Heart right ventricle (tissue), 16 donors: ENCODE measurements around the gene MTCL3.
A peak's percentile ranks its signal among the peaks of the same experiment; 100 is the strongest.

ENCODE experiments used
- ATAC-seq, 8 donors: fragments of 200-7000 bp; cut with Tn5 transposase; one replicate each; pipeline ENCODE4 v1.9.1; 2020; ENCODE audit warnings: mild to moderate bottlenecking in 8 of 8, moderate library complexity in 8 of 8, moderate number of reproducible peaks in 1 of 8
- DNase-seq, 2 donors: peaks; one replicate each; pipeline ENCODE4 v3.0.0-alpha.2; 2020
- H3K27ac ChIP-seq, 10 donors: fragments of 200-600 bp; sonication (generic) in 2 of 10; one replicate each; pipeline versions ENCODE4 v1.5.0 to v1.8.0; 2020 to 2022; ENCODE audit warnings: mild to moderate bottlenecking in 3 of 10
- H3K27me3 ChIP-seq, 7 donors: fragments of 200-600 bp; one replicate each; pipeline ENCODE4 v1.8.0; 2021 to 2022; ENCODE audit warnings: mild to moderate bottlenecking in 2 of 7
- H3K36me3 ChIP-seq, 9 donors: fragments of 200-600 bp; sonication (generic) in 1 of 9; one replicate each; pipeline versions ENCODE4 v1.5.0 to v1.8.0; 2020 to 2022; ENCODE audit warnings: mild to moderate bottlenecking in 2 of 9
- H3K4me1 ChIP-seq, 9 donors: fragments of 200-600 bp; sonication (generic) in 1 of 9; one replicate each; pipeline versions ENCODE4 v1.5.0 to v1.8.0; 2020 to 2022; ENCODE audit warnings: mild to moderate bottlenecking in 4 of 9
- H3K4me3 ChIP-seq, 10 donors: fragments of 200-600 bp; sonication (generic) in 2 of 10; one replicate each; pipeline versions ENCODE4 v1.5.0 to v1.8.0; 2020 to 2022; ENCODE audit warnings: mild to moderate bottlenecking in 7 of 10, moderate library complexity in 2 of 10
- H3K9me3 ChIP-seq, 11 donors: fragments of 200-600 bp in 10 of 11; sonication (generic) in 2 of 11; one replicate each; pipeline versions ENCODE4 v1.5.0 to v1.8.0; 2013 to 2022; ENCODE audit warnings: mild to moderate bottlenecking in 2 of 11, control low read depth in 1 of 11, moderate library complexity in 1 of 11
- WGBS, 2 donors: extraction: QIAGEN DNeasy Blood & Tissue Kit; methylation state at CpG; one replicate each; pipeline ENCODE4 v1.1.7; 2013; ENCODE audit warnings: inconsistent platforms in 1 of 2; 5-methylcytosine and 5-hydroxymethylcytosine counted together
- intact Hi-C, 10 donors: fragments of 100-400 bp; cut with DNase I; formaldehyde crosslinking; loops; one replicate each; pipeline versions ENCODE4 v1.11.1 to v1.14.2; 2022
- TF ChIP-seq, protein P1 (sequence below), 9 donors: fragments of 200-600 bp; sonication (generic) in 2 of 9; IDR thresholded peaks; one replicate each; pipeline versions ENCODE4 v1.5.0 to v1.8.0; 2021 to 2022; ENCODE audit warnings: antibody characterized with exemption in 9 of 9, mild to moderate bottlenecking in 5 of 9, moderate library complexity in 1 of 9
- donor health status: Arrhythmogenic right ventricular cardiomyopathy.
- donor health status: ischemic (EF 13 %, LVEDD 7.1; RV severe dilation, severe dysfunction).
- donor health status: healthy with polysubstance abuse.
- donor health status: DM: no; HTN: yes; CAD: no.
- donor health status: DM: no; HTN: no; CAD: no.
- donor health status: ischemic (EF 25% LVEDD 6.9; RV normal size, moderate dysfunction).
- donor health status: ischemic (EF 25% LVEDD 5.7; RV mildly dilated, moderate dysfunction).
- donor health status: healthy.
- donor health status: DM: yes; HTN: yes; CAD: no.
- donor health status: Ischemic cardiomyopathy.
- donor health status: ischemic (EF 35%, LVEDD 5.7; RV mildly dilated, moderate dysfunction).
- donor health status: nonischemic (EF 11% LVEDD 7.7; RV severe dilation, severe dysfunction).
- donor health status: DM: yes; HTN: yes; CAD: no.
- donor health status: PGD.
- donor health status: ischemic (EF 29% LVEDD 5.4; RV normal size, mild dysfunction).
- donor health status: nonischemic (EF 23%, LVEDD 6.1; RV moderate dilation, normal function).

Gene MTCL3

DNA sequence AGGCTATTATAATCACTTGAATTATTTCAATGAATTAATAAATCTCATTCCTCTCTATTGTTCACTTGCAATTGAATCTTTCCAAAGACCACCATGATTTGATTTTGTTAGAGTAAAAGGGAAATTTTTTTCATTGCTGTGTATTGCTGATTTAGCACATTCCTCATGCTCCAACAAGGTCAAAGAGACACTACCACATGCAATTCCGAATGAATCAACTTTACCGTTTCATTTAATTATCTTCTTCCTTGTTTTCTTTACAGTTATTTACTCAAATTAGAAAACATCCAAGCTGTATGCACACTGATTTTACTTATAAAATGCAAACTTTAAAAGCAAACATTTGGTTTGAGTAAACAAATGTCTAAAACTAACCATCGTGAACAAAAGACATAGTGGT lies 60.9 kb downstream of the MTCL3 start:
- TF ChIP-seq, protein P1, sequence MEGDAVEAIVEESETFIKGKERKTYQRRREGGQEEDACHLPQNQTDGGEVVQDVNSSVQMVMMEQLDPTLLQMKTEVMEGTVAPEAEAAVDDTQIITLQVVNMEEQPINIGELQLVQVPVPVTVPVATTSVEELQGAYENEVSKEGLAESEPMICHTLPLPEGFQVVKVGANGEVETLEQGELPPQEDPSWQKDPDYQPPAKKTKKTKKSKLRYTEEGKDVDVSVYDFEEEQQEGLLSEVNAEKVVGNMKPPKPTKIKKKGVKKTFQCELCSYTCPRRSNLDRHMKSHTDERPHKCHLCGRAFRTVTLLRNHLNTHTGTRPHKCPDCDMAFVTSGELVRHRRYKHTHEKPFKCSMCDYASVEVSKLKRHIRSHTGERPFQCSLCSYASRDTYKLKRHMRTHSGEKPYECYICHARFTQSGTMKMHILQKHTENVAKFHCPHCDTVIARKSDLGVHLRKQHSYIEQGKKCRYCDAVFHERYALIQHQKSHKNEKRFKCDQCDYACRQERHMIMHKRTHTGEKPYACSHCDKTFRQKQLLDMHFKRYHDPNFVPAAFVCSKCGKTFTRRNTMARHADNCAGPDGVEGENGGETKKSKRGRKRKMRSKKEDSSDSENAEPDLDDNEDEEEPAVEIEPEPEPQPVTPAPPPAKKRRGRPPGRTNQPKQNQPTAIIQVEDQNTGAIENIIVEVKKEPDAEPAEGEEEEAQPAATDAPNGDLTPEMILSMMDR (IDR thresholded peaks at IDR 0.05) = no peak
- intact Hi-C loops = no loop called here
- peaks cover 0 to 32% (median 0%) of the 10 kb centered on the region in 9 donors for H3K4me1 ChIP-seq
- no peaks in the 10 kb centered on the region for H3K36me3 ChIP-seq
- DNase-seq (no peak), ATAC-seq (no peak)
- no peaks in the 10 kb centered on the region for H3K27me3 ChIP-seq
- 63 to 73% methylated on average over 3 of the region's 3 CpGs for WGBS, 2 donors
- peak overlapping the region in 7 of 10 donors; percentile 0 to 42 (median 31) for H3K4me3 ChIP-seq
- peak overlapping the region in 6 of 10 donors; percentile 8 to 62 (median 52) for H3K27ac ChIP-seq
- H3K9me3 ChIP-seq = no peaks in the 10 kb centered on the region

DNA sequence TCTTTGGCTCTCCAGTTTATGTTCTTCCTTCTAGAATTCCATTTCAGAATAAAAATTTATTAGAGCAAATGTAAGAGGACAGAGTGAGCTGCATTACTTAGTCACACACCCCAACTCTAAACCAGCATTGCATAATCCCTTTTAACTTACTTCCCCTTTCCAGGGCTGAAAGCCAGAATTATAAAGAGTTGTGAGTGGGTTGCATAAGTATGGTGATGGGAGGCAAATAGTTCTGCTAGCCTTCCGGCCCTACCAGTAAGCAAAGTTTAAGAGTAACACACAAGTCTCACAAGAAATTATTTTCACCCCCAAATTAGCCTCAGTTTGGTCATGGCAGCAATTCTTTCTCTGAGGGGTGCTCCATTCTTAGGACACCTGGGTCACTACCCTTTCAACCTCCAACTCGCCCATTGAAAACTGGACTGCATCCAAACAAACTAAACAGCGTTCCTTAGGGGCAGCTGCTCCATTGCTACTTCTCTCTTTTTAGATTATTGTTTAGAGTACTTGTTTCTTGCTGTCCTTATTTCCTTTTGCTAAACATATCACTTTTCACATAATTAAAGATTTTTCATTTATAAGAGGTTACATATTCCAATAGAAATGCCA lies 61.6 kb downstream of the MTCL3 start:
- Histone ChIP-seq H3K9me3 (no peaks in the 10 kb centered on the region), H3K27ac (peak overlapping the region in 5 of 10 donors; percentile 1 to 62 (median 8)), H3K36me3 (no peaks in the 10 kb centered on the region), H3K27me3 (no peaks in the 10 kb centered on the region), H3K4me1 (peaks cover 0 to 32% (median 0%) of the 10 kb centered on the region in 9 donors), H3K4me3 (peak overlapping the region in 1 of 10 donors; percentile 33)
- DNase-seq = no peak
- 48 to 58% methylated on average over 3 of the region's 3 CpGs for WGBS, 2 donors
- TF ChIP-seq, protein P1 (IDR thresholded peaks at IDR 0.05) = no peak
- ATAC-seq = peak; percentile 61 to 83 (median 64)
- intact Hi-C loops = no loop called here

DNA sequence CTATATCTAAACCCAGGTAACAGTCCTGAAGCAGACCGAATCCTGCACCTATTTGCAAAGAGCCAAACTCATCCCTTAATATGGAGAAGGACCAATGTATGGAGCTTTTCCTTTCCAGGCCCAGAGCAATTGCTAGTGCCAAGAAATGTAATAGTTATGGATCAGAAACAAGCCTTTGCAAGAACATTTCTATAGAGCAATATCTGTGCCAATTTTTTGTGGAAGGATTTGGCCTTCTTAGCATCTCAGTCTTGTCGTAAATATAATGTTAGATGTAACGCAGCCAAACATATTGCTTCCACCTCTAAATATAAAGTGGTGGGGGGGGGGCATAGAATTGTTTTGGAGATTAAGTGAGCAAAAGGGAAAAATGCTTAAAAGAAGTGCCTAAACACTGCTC lies 62.7 kb downstream of the MTCL3 start:
- H3K27ac ChIP-seq = peak overlapping the region in 1 of 10 donors; percentile 61
- no peak overlapping the region for H3K4me3 ChIP-seq
- H3K4me1 ChIP-seq = peaks cover 0 to 32% (median 0%) of the 10 kb centered on the region in 9 donors
- no peaks in the 10 kb centered on the region for H3K9me3 ChIP-seq
- 86 to 87% methylated on average over 3 of the region's 3 CpGs for WGBS, 2 donors
- DNase-seq (no peak), ATAC-seq (no peak)
- no peaks in the 10 kb centered on the region for H3K27me3 ChIP-seq
- no peaks in the 10 kb centered on the region for H3K36me3 ChIP-seq
- TF ChIP-seq, protein P1 (IDR thresholded peaks at IDR 0.05) = no peak
- intact Hi-C loops = no loop called here

DNA sequence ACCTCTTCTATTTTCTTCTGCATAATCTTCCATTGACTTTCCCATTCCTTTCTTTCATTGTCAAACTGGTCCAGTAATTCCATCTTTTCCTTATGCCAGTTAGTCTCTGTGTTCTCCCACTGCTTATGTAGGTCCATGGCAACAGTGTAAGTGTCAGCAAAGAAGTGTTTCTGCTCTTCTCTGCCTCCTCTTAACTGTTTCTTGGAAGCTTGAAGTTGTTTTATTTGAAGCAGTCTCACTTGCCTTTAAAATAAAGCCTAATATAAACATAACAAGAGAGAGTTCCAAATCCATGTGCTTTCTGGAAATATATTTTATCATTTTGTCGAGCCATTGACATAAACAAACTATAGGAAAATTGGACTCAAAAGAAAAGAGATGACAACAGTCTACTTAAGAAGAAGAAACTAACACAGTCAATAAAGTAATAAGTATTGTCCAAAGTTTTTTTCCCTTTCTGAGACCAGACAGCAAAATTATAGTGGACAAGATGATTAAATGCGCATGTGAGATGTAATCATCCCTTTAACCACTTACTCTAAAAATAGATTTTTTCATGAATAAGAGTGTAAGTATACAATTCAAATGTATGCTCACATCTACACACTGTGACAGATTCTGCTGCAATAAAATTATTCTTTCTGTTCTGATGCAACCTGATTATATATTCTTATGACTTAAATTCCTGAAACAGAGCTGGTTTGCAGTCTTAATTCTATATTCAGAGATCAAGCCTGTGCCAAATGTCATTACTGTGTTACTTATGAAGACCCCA lies 65.1 kb downstream of the MTCL3 start:
- intact Hi-C loops = no loop called here
- no peaks in the 10 kb centered on the region for H3K9me3 ChIP-seq
- no peak overlapping the region for H3K4me3 ChIP-seq
- H3K27me3 ChIP-seq = no peaks in the 10 kb centered on the region
- DNase-seq (no peak), ATAC-seq (no peak)
- peaks cover 0 to 26% (median 0%) of the 10 kb centered on the region in 9 donors for H3K4me1 ChIP-seq
- no peak overlapping the region for H3K27ac ChIP-seq
- peaks cover 0 to 13% (median 0%) of the 10 kb centered on the region in 9 donors for H3K36me3 ChIP-seq
- TF ChIP-seq, protein P1 (IDR thresholded peaks at IDR 0.05) = no peak
- 85 to 93% methylated on average over 2 of the region's 2 CpGs for whole genome bisulfite sequencing, 2 donors
